Measurements from ENCODE around the gene BEST2. TPM values are rescaled to one million over a fixed set of nuclear protein-coding genes. Genes with fewer than 3 reads are reported as not detected.
A peak's percentile ranks its signal among the peaks of the same experiment; 100 is the strongest.

The BEST2 gene
- total and polyA plus RNA-seq, 2 donors (not counting 1 experiment from before 2014, with no cell fraction given): not detected

DNA sequence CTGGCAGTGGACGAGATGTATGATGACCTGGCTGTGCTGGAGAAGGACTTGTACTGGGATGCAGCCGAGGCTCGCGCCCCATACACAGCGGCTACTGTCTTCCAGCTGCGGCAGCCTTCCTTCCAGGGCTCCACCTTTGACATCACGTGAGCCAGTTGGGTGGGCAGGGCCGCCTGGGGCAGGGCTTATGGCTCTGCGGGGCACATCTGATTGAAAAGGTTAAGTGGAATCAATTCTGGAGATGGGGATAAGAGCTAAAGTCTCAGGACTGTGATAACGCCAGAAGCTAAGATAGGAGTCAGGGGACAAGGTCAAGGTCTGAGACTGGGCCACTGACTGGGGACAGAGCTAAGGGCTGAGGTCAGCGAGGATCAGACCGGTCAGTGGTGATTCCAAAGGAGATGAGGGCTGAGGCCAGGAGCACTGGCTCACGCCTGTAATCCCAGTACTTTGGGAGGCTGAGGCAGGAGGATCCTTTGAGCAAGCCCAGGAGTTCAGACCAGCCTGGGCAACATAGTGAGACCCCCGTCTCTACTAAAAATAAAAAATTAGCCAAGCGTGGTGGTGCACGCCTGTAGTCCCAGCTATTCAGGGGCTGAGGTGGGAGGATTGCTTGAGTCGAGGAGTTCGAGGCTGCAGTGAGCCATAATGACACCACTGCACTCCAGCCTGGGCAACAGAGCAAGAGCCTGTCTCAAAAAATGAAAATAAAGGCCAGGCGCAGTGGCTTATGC lies 4.7 kb downstream of the BEST2 start:
- no peak overlapping the region for H3K27ac ChIP-seq (ENCODE audit: insufficient read depth, low read length)
- H3K27me3 ChIP-seq (ENCODE audit: control insufficient read depth, insufficient read depth, low read length): peaks cover 13% of the 10 kb centered on the region
- H3K79me2 ChIP-seq (ENCODE audit: control insufficient read depth, insufficient read depth, low read length): no peaks in the 10 kb centered on the region
- no peak overlapping the region for H3K4me3 ChIP-seq (replicated peaks in 1 of 4; ENCODE audit: control extremely low read depth in 1 of 4, insufficient read depth in 1 of 4, low read depth in 3 of 4, low read length in 4 of 4)
- H3K4me2 ChIP-seq (ENCODE audit: extremely low read depth, insufficient read depth, low read length): no peak overlapping the region
- DNase-seq (ENCODE audit: low read depth in 2 of 2): no peak
- no peaks in the 10 kb centered on the region for H3K9me3 ChIP-seq (ENCODE audit: control insufficient read depth, insufficient read depth, low read depth, low read length)
- H3K36me3 ChIP-seq (ENCODE audit: control insufficient read depth, insufficient read depth, low read length): no peaks in the 10 kb centered on the region
- TF ChIP-seq, protein P1, sequence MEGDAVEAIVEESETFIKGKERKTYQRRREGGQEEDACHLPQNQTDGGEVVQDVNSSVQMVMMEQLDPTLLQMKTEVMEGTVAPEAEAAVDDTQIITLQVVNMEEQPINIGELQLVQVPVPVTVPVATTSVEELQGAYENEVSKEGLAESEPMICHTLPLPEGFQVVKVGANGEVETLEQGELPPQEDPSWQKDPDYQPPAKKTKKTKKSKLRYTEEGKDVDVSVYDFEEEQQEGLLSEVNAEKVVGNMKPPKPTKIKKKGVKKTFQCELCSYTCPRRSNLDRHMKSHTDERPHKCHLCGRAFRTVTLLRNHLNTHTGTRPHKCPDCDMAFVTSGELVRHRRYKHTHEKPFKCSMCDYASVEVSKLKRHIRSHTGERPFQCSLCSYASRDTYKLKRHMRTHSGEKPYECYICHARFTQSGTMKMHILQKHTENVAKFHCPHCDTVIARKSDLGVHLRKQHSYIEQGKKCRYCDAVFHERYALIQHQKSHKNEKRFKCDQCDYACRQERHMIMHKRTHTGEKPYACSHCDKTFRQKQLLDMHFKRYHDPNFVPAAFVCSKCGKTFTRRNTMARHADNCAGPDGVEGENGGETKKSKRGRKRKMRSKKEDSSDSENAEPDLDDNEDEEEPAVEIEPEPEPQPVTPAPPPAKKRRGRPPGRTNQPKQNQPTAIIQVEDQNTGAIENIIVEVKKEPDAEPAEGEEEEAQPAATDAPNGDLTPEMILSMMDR (conservative IDR thresholded peaks at IDR 0.05 in 1 of 2, IDR thresholded peaks at IDR 0.05 in 1 of 2; ENCODE audit: low read depth in 1 of 2, low read length in 2 of 2): no peak
- no peak for TF ChIP-seq EZH2 (IDR thresholded peaks at IDR 0.05; ENCODE audit: low read length, missing control alignments)
- no peaks in the 10 kb centered on the region for H4K20me1 ChIP-seq (ENCODE audit: control insufficient read depth, extremely low read depth, insufficient read depth, low read length)
- H3K4me1 ChIP-seq (ENCODE audit: control insufficient read depth, extremely low read depth, insufficient read depth, low read length): no peaks in the 10 kb centered on the region
- H3K9ac ChIP-seq (ENCODE audit: insufficient read depth, low read length): no peak overlapping the region
- no peak overlapping the region for H2AFZ ChIP-seq (ENCODE audit: low read length)

DNA sequence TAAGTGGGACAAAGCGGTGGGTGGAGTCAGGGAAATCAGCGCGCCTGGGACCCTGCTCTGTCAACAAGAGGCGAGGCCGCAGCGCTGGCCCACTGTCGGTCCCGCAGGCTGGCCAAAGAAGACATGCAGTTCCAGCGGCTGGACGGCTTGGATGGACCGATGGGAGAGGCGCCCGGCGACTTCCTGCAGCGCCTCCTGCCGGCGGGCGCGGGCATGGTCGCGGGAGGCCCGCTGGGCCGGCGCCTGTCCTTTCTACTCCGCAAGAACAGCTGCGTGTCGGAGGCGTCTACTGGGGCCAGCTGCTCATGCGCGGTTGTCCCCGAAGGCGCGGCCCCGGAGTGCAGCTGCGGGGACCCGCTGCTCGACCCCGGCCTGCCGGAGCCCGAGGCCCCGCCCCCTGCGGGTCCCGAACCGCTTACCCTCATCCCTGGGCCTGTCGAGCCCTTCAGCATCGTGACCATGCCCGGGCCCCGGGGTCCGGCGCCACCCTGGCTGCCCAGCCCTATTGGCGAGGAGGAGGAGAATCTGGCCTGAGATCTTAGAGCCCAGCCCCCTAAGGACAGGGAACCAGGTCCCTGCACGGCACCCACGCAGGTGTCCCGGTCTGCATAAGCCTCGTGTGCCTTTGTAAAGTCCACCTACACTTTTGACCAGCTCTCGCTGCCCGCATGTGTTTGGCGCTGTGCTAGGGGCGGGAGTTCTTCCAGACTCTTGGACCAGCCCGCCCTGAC lies 6.1 kb downstream of the BEST2 start:
- H4K20me1 ChIP-seq (ENCODE audit: control insufficient read depth, extremely low read depth, insufficient read depth, low read length): no peaks in the 10 kb centered on the region
- TF ChIP-seq, protein P1 (conservative IDR thresholded peaks at IDR 0.05 in 1 of 2, IDR thresholded peaks at IDR 0.05 in 1 of 2; ENCODE audit: low read depth in 1 of 2, low read length in 2 of 2): peak; percentile 65 to 80
- TF ChIP-seq EZH2 (IDR thresholded peaks at IDR 0.05; ENCODE audit: low read length, missing control alignments): no peak
- H3K36me3 ChIP-seq (ENCODE audit: control insufficient read depth, insufficient read depth, low read length): no peaks in the 10 kb centered on the region
- no peaks in the 10 kb centered on the region for H3K9me3 ChIP-seq (ENCODE audit: control insufficient read depth, insufficient read depth, low read depth, low read length)
- no peaks in the 10 kb centered on the region for H3K79me2 ChIP-seq (ENCODE audit: control insufficient read depth, insufficient read depth, low read length)
- H3K27me3 ChIP-seq (ENCODE audit: control insufficient read depth, insufficient read depth, low read length): peaks cover 3% of the 10 kb centered on the region
- no peak overlapping the region for H3K9ac ChIP-seq (ENCODE audit: insufficient read depth, low read length)
- H2AFZ ChIP-seq (ENCODE audit: low read length): peak overlapping the region; percentile 17
- H3K4me3 ChIP-seq (replicated peaks in 1 of 4; ENCODE audit: control extremely low read depth in 1 of 4, insufficient read depth in 1 of 4, low read depth in 3 of 4, low read length in 4 of 4): peak overlapping the region in 3 of 4 experiments; percentile 24 to 56 (median 40)
- H3K4me2 ChIP-seq (ENCODE audit: extremely low read depth, insufficient read depth, low read length): peak overlapping the region; percentile 48
- H3K4me1 ChIP-seq (ENCODE audit: control insufficient read depth, extremely low read depth, insufficient read depth, low read length): no peaks in the 10 kb centered on the region
- peak; percentile 63 to 70 for DNase-seq (ENCODE audit: low read depth in 2 of 2)
- H3K27ac ChIP-seq (ENCODE audit: insufficient read depth, low read length): no peak overlapping the region

DNA sequence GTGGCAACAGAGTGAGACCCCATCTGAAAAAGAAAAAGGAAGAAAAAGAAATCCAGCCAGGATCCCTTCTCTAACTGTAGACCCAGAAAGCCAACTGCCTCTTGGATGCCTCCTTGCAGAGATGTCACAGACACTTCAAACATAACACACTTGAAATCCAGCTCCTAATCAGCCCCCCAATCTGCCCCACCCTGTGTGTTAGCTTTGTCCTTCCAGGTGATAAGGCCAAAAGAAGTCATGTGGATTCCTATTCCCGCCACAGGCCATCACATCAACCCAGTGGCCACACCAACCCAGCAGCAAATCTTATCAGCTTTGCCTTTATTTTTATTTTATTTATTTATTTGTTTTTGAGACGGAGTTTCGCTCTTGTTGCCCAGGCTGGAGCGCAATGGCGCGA lies 8.1 kb downstream of the BEST2 start:
- H2AFZ ChIP-seq (ENCODE audit: low read length): no peak overlapping the region
- no peaks in the 10 kb centered on the region for H3K9me3 ChIP-seq (ENCODE audit: control insufficient read depth, insufficient read depth, low read depth, low read length)
- H3K27me3 ChIP-seq (ENCODE audit: control insufficient read depth, insufficient read depth, low read length): no peaks in the 10 kb centered on the region
- no peaks in the 10 kb centered on the region for H4K20me1 ChIP-seq (ENCODE audit: control insufficient read depth, extremely low read depth, insufficient read depth, low read length)
- H3K79me2 ChIP-seq (ENCODE audit: control insufficient read depth, insufficient read depth, low read length): no peaks in the 10 kb centered on the region
- no peak for TF ChIP-seq EZH2 (IDR thresholded peaks at IDR 0.05; ENCODE audit: low read length, missing control alignments)
- TF ChIP-seq, protein P1 (conservative IDR thresholded peaks at IDR 0.05 in 1 of 2, IDR thresholded peaks at IDR 0.05 in 1 of 2; ENCODE audit: low read depth in 1 of 2, low read length in 2 of 2): no peak
- no peak overlapping the region for H3K9ac ChIP-seq (ENCODE audit: insufficient read depth, low read length)
- no peak overlapping the region for H3K4me2 ChIP-seq (ENCODE audit: extremely low read depth, insufficient read depth, low read length)
- H3K36me3 ChIP-seq (ENCODE audit: control insufficient read depth, insufficient read depth, low read length): peaks cover 2% of the 10 kb centered on the region
- no peak overlapping the region for H3K27ac ChIP-seq (ENCODE audit: insufficient read depth, low read length)
- H3K4me3 ChIP-seq (replicated peaks in 1 of 4; ENCODE audit: control extremely low read depth in 1 of 4, insufficient read depth in 1 of 4, low read depth in 3 of 4, low read length in 4 of 4): no peak overlapping the region
- no peaks in the 10 kb centered on the region for H3K4me1 ChIP-seq (ENCODE audit: control insufficient read depth, extremely low read depth, insufficient read depth, low read length)
- DNase-seq (ENCODE audit: low read depth in 2 of 2): no peak

Data from fibroblast of lung (primary cell).